Measurements from ENCODE around the gene DHRS13.
"Not testable (repeated sequence)": the region's sequence is repeated elsewhere in the genome, so short reads cannot be mapped to it uniquely, and the experiment has no call there.

DHRS13 gene

GRCh38 chr17:28935744-28936460 is 33.0 kb upstream of the DHRS13 start:
- no peak for DNase-seq (ENCODE audit: low read depth)

DNA sequence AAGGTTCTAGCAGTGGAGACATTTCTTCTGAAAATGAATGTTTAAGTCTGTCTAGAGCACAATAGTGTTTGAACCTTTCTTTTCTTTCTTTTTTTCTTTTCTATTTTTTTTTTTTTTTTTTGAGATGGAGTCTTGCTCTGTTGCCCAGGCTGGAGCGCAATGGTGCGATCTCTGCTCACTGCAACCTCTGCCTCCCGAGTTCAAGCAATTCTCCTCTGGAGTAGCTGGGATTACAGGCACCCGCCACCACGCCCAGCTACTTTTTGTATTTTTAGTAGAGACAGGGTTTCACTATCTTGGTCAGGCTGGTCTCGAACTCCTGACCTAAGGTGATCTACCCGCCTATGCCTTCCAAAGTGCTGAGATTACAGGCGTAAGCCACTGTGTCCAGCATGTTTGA is 31.6 kb upstream of the DHRS13 start:
- not testable (repeated sequence) for DNase-seq (ENCODE audit: low read depth)

- no peak for DNase-seq (ENCODE audit: low read depth)
Observed at GRCh38 chr17:28929787-28930186, 26.9 kb upstream of the DHRS13 start.

DNA sequence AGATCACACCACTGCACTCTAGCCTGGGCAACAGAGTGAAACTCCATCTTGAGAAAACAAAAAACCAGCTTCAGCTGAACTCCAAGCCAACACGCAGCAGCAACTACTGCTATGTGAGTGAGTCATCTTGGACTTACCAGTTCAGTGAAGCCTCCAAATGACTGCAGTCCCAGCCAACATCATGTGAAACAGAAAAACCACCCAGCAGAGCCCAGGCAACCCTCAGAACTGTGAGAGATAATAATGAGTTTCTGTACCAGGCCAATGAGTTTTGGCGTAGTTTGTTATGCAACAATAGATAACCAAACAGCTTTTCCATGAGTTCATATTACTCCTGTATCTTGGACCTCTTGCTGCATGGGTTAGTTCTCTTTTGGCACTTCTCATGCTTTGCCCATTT is 25.2 kb upstream of the DHRS13 start:
- DNase-seq (ENCODE audit: low read depth), result peak; percentile 43

GRCh38 chr17:28926786-28927185 is 23.9 kb upstream of the DHRS13 start:
- DNase-seq (ENCODE audit: low read depth), result peak; percentile 49

GRCh38 chr17:28926366-28926765 is 23.5 kb upstream of the DHRS13 start:
- DNase-seq (ENCODE audit: low read depth), result no peak

DNA sequence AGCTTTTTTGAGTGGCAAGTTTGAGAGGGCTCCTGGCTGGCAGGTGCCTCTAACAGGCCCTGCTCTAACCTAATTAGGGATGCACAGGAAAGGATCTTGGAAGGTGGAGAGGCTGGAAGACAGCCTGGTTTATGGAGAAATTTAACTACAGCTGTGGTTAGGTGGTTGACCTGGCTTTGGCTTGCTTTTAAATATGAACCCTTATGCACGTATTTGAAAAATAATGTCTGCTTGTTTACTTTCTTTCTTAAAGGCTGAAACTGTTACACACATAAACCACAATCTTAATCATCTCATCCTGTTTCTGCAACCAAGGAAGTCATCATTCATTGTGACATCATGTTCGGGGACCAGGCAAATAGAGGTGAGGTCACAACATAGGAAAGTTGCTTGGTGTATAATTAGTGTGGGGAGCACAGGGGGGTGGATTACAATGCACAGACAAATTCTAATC is 23.1 kb upstream of the DHRS13 start:
- DNase-seq (ENCODE audit: low read depth), result peak; percentile 95

DNA sequence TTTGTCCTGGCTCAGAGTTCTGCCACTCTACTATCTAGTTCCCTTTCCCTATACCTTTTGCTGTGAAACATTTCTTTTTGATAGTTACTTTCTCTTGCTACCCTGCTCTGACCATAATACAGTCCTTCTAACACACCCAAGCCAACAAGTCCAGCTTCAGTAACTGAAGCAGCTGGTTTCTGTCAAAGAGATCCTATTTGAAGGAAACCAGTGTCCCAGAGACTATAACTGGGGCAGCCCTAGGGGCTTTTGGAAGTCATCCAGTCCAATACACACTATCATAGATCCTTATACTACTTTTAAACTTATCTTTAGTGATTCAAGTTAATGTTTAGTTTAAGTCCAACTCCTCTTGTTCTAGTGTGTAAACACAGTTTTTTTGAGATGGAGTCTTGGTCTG is 17.3 kb upstream of the DHRS13 start:
- no peak for DNase-seq (ENCODE audit: low read depth)

- DNase-seq (ENCODE audit: low read depth), result no peak
Observed at GRCh38 chr17:28918295-28918694, 15.4 kb upstream of the DHRS13 start.

GRCh38 chr17:28917465-28917864 is 14.6 kb upstream of the DHRS13 start:
- DNase-seq (ENCODE audit: low read depth), result no peak

GRCh38 chr17:28917029-28917428 is 14.2 kb upstream of the DHRS13 start:
- no peak for DNase-seq (ENCODE audit: low read depth)

GRCh38 chr17:28916302-28916934 is 13.5 kb upstream of the DHRS13 start:
- peak; percentile 45 for DNase-seq (ENCODE audit: low read depth)

- DNase-seq (ENCODE audit: low read depth), result no peak
Observed at GRCh38 chr17:28912938-28913333, 10.1 kb upstream of the DHRS13 start.

- DNase-seq (ENCODE audit: low read depth), result peak; percentile 27
Observed at GRCh38 chr17:28912281-28912937, 9.5 kb upstream of the DHRS13 start.

GRCh38 chr17:28911411-28912045 is 8.6 kb upstream of the DHRS13 start:
- peak; percentile 64 for DNase-seq (ENCODE audit: low read depth)

DNA sequence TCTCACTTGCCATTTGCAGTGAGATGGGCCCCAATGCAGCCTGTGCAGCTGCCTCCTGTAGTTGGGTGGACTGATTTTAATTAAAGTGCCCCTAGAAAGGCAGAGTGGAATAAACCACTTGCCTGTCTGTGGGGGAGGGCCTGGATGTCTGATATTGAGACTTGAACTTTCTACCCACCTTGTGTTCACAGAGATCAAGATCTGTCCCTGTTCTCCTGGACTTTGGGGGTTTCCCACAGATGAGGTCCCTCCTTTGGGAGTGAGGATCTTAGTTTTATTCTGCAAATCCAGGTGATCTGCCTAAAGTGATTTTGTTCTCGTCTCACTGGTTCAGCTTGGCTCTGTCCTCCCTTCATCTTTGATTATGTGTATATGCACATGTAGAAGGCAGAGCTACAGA is 7.7 kb upstream of the DHRS13 start:
- no peak for DNase-seq (ENCODE audit: low read depth)

- DNase-seq (ENCODE audit: low read depth), result peak; percentile 60
Observed at GRCh38 chr17:28908640-28909167, 5.8 kb upstream of the DHRS13 start.

DNA sequence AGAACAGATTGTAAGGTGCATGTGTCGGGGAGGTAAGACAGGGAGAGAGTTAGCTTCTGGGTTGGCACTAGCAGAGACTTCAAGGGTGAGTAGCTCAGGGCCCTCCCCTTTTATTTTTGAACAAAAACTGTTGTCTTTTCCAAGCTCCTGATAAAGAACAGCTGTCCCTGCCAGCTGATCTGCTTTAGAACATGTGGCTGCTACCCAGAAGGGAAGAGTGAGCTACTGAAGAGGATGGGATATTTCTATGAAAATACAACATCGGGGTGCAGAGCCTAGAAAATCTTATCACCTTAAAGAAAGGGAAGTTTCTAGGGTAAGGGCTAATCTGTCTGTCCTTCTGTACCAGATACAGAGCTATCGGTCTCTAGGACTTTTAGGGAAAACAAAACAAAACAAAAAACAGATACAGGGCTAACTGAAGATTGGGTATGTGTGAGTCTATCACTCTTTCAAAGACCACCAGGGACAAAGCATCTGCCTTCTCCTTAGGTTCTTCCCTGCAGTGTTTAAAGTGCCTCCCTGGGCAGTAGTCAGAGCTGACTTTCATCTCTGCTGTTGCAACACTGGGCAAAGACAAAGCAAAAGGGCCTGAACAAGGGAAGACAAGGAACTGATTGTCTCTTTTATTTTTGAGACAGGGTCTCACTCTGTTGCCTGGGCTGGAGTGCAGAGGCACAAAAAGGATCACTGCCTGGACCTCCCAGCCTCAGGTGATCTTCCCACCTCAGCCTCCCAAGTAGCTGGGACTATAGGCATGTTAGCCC is 5.0 kb upstream of the DHRS13 start:
- no peak for DNase-seq (ENCODE audit: low read depth)

GRCh38 chr17:28906706-28907438 is 4.0 kb upstream of the DHRS13 start:
- no peak for DNase-seq (ENCODE audit: low read depth)

DNA sequence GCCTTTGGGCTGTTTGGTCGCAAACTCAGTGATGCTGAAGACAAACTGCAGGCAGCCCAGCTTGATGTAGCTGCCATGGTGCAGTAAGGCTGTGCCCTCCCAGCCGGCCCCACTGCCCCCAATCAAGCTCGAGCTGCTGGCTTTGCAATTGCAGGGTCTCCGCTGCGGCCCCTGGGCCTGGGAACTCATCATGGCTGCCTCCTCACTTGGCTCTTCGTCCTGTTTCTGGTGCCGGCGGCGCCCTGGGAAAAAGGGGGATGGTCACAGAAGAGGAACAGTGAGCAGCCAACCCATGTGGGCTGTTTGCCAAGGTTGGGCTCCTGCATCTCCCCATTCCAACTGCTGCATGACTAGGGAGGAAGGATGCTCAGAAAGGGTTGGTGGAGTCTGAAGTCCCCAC is 3.4 kb upstream of the DHRS13 start:
- DNase-seq (ENCODE audit: low read depth), result no peak

DNA sequence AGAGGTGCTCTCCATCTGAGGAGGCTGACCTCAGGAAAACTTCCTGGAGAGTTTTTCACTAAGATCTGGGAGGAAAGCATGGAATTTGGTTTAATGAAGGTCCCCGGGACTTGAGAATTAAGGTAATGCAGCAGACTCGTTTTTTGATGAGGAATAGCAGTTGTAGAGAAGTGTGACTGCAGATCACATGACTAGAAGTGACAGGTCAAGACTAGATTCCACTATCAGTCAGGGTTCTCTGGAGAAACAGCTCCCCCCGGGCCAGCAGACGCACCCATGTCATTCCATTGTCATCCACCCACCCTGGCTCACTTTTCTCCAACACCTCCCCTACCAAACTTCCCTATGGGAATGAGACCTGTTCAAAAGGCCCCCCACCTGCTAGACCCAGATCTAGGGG is 1.9 kb upstream of the DHRS13 start:
- DNase-seq (ENCODE audit: low read depth), result no peak

Data from amniotic epithelial cell (primary cell).